DND-41 (cell line): ENCODE results near the gene BORCS5.

Experiments
- ATAC-seq: fragments of 200-7000 bp; cut with Tn5 transposase; 3 replicates; pipeline ENCODE4 v1.9.1; 2021; ENCODE audit warnings: low read depth; ENCODE audit not compliant: insufficient read depth
- DNase-seq: peaks from one replicate; pipeline ENCODE4 v3.0.0-alpha.2; 2020
- H2AFZ ChIP-seq: 2 replicates; pipeline ENCODE4 v1.6.0; 2012; ENCODE audit warnings: low read depth, low read length
- H3K27ac ChIP-seq: 2 replicates; pipeline ENCODE4 v1.5.1; 2012; ENCODE audit warnings: low read length, inconsistent platforms
- H3K27me3 ChIP-seq: fragments of 200-600 bp; sonication (generic); 2 replicates; pipeline ENCODE4 v1.6.0; 2012; ENCODE audit warnings: low read length, mild to moderate bottlenecking, inconsistent platforms; ENCODE audit not compliant: insufficient read depth, poor library complexity
- H3K36me3 ChIP-seq: 2 replicates; pipeline ENCODE4 v1.5.1; 2012; ENCODE audit warnings: low read length, inconsistent platforms; ENCODE audit not compliant: insufficient read depth
- H3K4me1 ChIP-seq: 2 replicates; pipeline ENCODE4 v1.5.1; 2012; ENCODE audit warnings: mild to moderate bottlenecking, low read length; ENCODE audit not compliant: insufficient read depth
- H3K4me2 ChIP-seq: 2 replicates; pipeline ENCODE4 v1.6.0; 2012; ENCODE audit warnings: mild to moderate bottlenecking, moderate library complexity, low read length, inconsistent platforms; ENCODE audit not compliant: insufficient read depth
- H3K4me3 ChIP-seq, 2 experiments: fragments of 200-600 bp in 1 of 2; shearing (Covaris generic) in 1 of 2; 2 replicates each; pipeline ENCODE4 v1.5.1; 2012 to 2016; ENCODE audit warnings: inconsistent platforms in 2 of 2, low read length in 2 of 2, mild to moderate bottlenecking in 2 of 2, low read depth in 1 of 2, moderate library complexity in 1 of 2
- H3K79me2 ChIP-seq: 2 replicates; pipeline ENCODE4 v1.6.0; 2012; ENCODE audit warnings: low read length, inconsistent platforms; ENCODE audit not compliant: insufficient read depth
- H3K9ac ChIP-seq: 2 replicates; pipeline ENCODE4 v1.6.0; 2012; ENCODE audit warnings: low read depth, mild to moderate bottlenecking, inconsistent platforms, low read length, moderate library complexity
- H3K9me3 ChIP-seq: 2 replicates; pipeline ENCODE4 v1.5.1; 2012; ENCODE audit warnings: low read length, moderate library complexity, mild to moderate bottlenecking, inconsistent platforms; ENCODE audit not compliant: insufficient read depth, severe bottlenecking
- H4K20me1 ChIP-seq: 2 replicates; pipeline ENCODE4 v1.6.0; 2012; ENCODE audit warnings: low read length; ENCODE audit not compliant: insufficient read depth
- CTCF ChIP-seq: IDR thresholded peaks from 2 replicates; pipeline ENCODE4 v1.5.1; 2012; ENCODE audit warnings: borderline replicate concordance, low read length, moderate library complexity, mild to moderate bottlenecking; ENCODE audit not compliant: poor library complexity, severe bottlenecking; ENCODE audit errors: extremely low read depth
- EZH2 ChIP-seq: IDR thresholded peaks from 3 replicates; pipeline ENCODE4 v1.6.1; 2012; ENCODE audit warnings: borderline replicate concordance, low read depth, mild to moderate bottlenecking, moderate library complexity, low read length, inconsistent platforms; ENCODE audit not compliant: severe bottlenecking

Gene BORCS5

GRCh38 chr12:12480074-12480473, 123.2 kb downstream of the BORCS5 start:
- H3K4me1 ChIP-seq: no peaks in the 10 kb centered on the region
- no peaks in the 10 kb centered on the region for H3K9me3 ChIP-seq
- no peaks in the 10 kb centered on the region for H3K27me3 ChIP-seq
- no peak for TF ChIP-seq EZH2
- no peak for TF ChIP-seq CTCF
- peaks cover 3% of the 10 kb centered on the region; the same call in 1 of the 2 replicates for H3K36me3 ChIP-seq
- H2AFZ ChIP-seq: no peak overlapping the region
- ATAC-seq (no peak), DNase-seq (no peak)
- H3K27ac ChIP-seq: no peak overlapping the region
- no peak overlapping the region for H3K9ac ChIP-seq
- no peak overlapping the region for H3K4me3 ChIP-seq
- H3K4me2 ChIP-seq: no peak overlapping the region
- H3K79me2 ChIP-seq: no peaks in the 10 kb centered on the region
- H4K20me1 ChIP-seq: no peaks in the 10 kb centered on the region

- no peak overlapping the region for H3K4me2 ChIP-seq
- TF ChIP-seq CTCF (no peak), EZH2 (no peak)
These were observed 124.8 kb downstream of the BORCS5 start for GRCh38 chr12:12481631-12482030.

GRCh38 chr12:12482150-12482761, 125.4 kb downstream of the BORCS5 start:
- Histone ChIP-seq H3K4me2 (no peak overlapping the region), H3K9ac (no peak overlapping the region), H3K27ac (no peak overlapping the region)

More at GRCh38 chr12:12481631-12482030, 124.8 kb downstream of the BORCS5 start:
- no peak overlapping the region for H2AFZ ChIP-seq
- no peaks in the 10 kb centered on the region for H3K4me1 ChIP-seq
- no peak overlapping the region for H3K4me3 ChIP-seq
- no peaks in the 10 kb centered on the region for H3K27me3 ChIP-seq
- DNase-seq (no peak), ATAC-seq (no peak)
- no peak overlapping the region for H3K27ac ChIP-seq
- H3K79me2 ChIP-seq: no peaks in the 10 kb centered on the region
- H4K20me1 ChIP-seq: no peaks in the 10 kb centered on the region
- peaks cover 3% of the 10 kb centered on the region; the same call in 1 of the 2 replicates for H3K36me3 ChIP-seq
- H3K9ac ChIP-seq: no peak overlapping the region
- no peaks in the 10 kb centered on the region for H3K9me3 ChIP-seq

More at GRCh38 chr12:12482150-12482761, 125.4 kb downstream of the BORCS5 start:
- Histone ChIP-seq H2AFZ (no peak overlapping the region), H4K20me1 (no peaks in the 10 kb centered on the region), H3K79me2 (no peaks in the 10 kb centered on the region), H3K4me1 (no peaks in the 10 kb centered on the region), H3K36me3 (peaks cover 3% of the 10 kb centered on the region; the same call in 1 of the 2 replicates), H3K4me3 (no peak overlapping the region), H3K27me3 (no peaks in the 10 kb centered on the region), H3K9me3 (no peaks in the 10 kb centered on the region)
- TF ChIP-seq EZH2 (no peak), CTCF (no peak)
- ATAC-seq: no peak
- no peak for DNase-seq
